SJCRH30 (cell line): Measurements from ENCODE around the gene BANF2. TPM values are rescaled to one million over a fixed set of nuclear protein-coding genes. Genes with fewer than 3 reads are reported as not detected.
"Not testable (repeated sequence)": the region's sequence is repeated elsewhere in the genome, so short reads cannot be mapped to it uniquely, and the experiment has no call there.

Experiments used
- DNase-seq, 2 experiments: peaks; one replicate each; pipeline ENCODE4 v3.0.0-alpha.2; 2015 to 2020
- H3K27ac ChIP-seq: fragments of 250-450 bp; sonication (Bioruptor Pico); 2 replicates; pipeline ENCODE4 v1.5.1; 2020; ENCODE audit warnings: mild to moderate bottlenecking, moderate library complexity
- H3K27me3 ChIP-seq: fragments of 250-450 bp; sonication (Bioruptor Pico); 2 replicates; pipeline ENCODE4 v1.5.1; 2020; ENCODE audit warnings: mild to moderate bottlenecking, moderate library complexity
- H3K36me3 ChIP-seq: fragments of 250-450 bp; sonication (Bioruptor Pico); 2 replicates; pipeline ENCODE4 v1.5.1; 2020; ENCODE audit warnings: mild to moderate bottlenecking, moderate library complexity
- H3K4me1 ChIP-seq: fragments of 250-450 bp; sonication (Bioruptor Pico); 2 replicates; pipeline ENCODE4 v1.5.1; 2020; ENCODE audit warnings: mild to moderate bottlenecking, moderate library complexity
- H3K4me3 ChIP-seq: fragments of 250-450 bp; sonication (Bioruptor Pico); 2 replicates; pipeline ENCODE4 v1.5.1; 2020; ENCODE audit warnings: mild to moderate bottlenecking, moderate library complexity
- H3K9me3 ChIP-seq: fragments of 250-450 bp; sonication (Bioruptor Pico); replicated peaks from 2 replicates; pipeline ENCODE4 v1.5.1; 2020; ENCODE audit warnings: mild to moderate bottlenecking, moderate library complexity
- total RNA-seq: library from RNA; depleted of rRNA; stranded (reverse); fragments of >200 nt; shearing (Covaris generic); gene quantifications from 2 replicates; pipeline ENCODE4 v1.2.3, GENCODE V29; 2014

BANF2 gene
- total RNA-seq, 1 experiment from 2014 or later = not detected

DNA sequence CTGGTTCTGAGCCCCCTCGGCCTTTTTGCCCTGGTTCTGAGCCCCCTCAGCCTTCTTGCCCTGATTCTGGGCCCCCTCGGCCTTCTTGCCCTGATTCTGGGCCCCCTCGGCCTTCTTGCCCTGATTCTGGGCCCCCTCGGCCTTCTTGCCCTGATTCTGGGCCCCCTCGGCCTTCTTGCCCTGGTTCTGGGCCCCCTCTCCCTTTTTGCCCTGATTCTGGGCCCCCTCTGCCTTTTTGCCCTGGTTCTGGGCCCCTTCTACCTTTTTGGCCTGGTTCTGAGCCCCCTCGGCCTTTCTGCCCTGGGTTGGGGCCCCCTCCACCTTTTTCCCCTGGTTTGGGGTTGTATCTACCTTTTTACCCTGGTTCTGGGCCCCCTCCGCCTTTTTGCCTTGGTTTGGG, 40.4 kb upstream of the BANF2 start:
- not testable (repeated sequence) for H3K9me3 ChIP-seq, DNase-seq, H3K4me3 ChIP-seq, H3K27ac ChIP-seq, H3K27me3 ChIP-seq, H3K4me1 ChIP-seq
- peaks cover 30% of the 10 kb centered on the region for H3K36me3 ChIP-seq

DNA sequence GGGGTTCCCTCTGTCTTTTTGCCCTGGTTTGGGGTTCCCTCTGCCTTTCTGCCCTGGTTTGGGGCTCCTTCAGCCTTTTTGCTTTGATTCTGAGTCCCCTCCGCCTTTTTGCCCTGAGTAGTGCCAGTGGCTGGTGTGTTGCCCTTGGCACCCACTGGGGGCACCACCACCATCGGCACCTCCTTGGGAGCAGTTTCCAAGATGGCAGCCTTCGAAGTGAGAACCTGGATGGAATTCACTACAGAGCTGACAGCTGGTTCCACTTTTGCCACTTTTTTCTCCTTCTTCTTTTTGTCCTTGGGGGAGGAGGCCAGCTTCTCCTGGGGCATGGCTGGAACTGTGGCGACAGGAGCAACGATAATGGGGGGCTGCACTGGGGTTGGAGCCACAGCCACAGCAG, 40.0 kb upstream of the BANF2 start:
- H3K27me3 ChIP-seq = no peaks in the 10 kb centered on the region
- H3K4me1 ChIP-seq = no peaks in the 10 kb centered on the region
- no peak overlapping the region for H3K27ac ChIP-seq
- DNase-seq = no peak
- H3K9me3 ChIP-seq = peaks cover 4% of the 10 kb centered on the region; the same call in 1 of the 2 replicates
- no peak overlapping the region for H3K4me3 ChIP-seq
- H3K36me3 ChIP-seq = peaks cover 30% of the 10 kb centered on the region

DNA sequence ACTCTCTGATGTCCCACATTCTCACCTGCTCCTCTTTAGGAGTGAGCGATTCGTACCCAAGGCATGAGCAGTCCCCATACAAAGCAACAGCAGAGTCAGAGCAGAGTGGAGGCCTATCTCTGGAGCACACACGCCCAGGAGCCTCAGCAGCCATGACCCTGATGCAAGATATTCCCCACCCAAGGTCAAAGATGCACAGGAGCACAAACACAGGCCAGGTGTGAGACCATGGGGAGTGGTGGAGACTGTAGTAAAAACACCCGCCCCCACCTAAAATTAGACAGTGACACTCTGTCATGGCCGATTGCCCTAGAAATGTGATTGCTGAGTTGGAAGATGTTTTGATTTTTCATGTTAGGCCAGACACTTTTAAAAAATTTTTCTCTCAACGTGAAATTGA, 39.1 kb upstream of the BANF2 start:
- Histone ChIP-seq H3K9me3 (peaks cover 4% of the 10 kb centered on the region; the same call in 1 of the 2 replicates), H3K4me3 (no peak overlapping the region), H3K4me1 (no peaks in the 10 kb centered on the region), H3K27me3 (no peaks in the 10 kb centered on the region), H3K36me3 (peaks cover 27% of the 10 kb centered on the region), H3K27ac (no peak overlapping the region)
- DNase-seq = no peak

DNA sequence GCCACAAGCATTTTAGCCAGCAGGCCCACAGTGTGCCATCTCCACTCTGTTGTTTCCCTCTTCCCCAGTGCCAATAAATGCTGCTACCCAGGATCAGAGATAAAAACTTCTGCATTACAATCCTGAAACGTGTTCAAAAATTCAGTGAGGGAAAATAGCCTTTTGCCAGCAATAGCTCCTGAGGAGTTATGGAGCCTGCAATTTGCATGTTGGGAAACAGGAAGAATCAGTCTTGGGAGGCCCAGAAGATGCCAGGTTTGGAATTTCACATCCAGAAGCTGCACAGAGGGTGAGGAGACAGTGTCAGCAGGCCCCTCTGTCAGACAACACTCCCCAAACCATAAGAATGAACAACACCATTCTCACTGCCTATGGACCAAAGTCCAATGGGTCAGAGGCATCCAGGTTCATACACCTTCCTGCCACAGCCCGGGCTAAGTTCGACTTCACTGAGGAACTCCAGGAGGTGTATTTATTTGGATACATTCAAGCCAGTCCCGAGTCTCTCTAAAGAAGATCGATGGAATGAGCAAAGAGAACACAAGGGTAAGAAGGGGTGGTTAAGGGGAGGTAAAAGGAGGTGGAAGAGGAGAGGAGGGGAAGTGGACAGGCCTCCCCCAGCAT, 38.5 kb upstream of the BANF2 start:
- H3K27me3 ChIP-seq = no peaks in the 10 kb centered on the region
- no peak overlapping the region for H3K4me3 ChIP-seq
- H3K27ac ChIP-seq = no peak overlapping the region
- no peak for DNase-seq
- H3K4me1 ChIP-seq = no peaks in the 10 kb centered on the region
- peaks cover 27% of the 10 kb centered on the region for H3K36me3 ChIP-seq
- H3K9me3 ChIP-seq = peaks cover 4% of the 10 kb centered on the region; the same call in 1 of the 2 replicates

DNA sequence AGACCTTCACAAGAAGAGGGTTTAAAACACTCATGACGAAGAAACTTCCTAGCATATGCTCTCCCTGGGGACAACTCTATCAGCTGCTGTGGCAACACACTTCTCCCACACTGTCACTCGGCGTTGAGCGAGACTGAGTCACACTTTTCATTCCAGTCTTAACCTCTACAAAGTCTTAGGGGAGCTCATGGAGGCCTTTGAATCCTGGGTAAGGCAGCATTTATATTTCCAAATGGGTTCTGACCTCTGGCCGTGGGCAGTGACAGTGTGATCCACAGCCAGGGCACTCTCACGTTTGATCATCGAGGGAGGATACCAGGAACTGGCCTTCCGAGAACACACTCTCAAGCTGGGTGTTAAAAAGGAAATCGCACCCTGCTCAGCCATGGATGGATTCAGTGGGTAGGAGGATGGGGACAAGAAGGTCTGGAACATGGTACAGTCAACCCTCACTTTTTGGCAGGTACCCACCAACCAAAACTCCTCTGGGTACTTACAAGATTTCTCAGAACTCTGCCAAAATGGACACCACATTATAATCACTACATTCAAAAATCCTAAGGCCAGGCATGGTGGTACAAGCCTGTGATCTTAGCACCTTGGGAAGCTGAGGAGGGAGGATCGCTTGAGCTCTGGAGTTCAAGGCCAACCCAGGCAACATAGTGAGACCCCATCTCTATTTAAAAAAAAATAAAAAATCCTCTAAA, 37.3 kb upstream of the BANF2 start:
- Histone ChIP-seq H3K27ac (no peak overlapping the region), H3K4me3 (no peak overlapping the region), H3K27me3 (no peaks in the 10 kb centered on the region), H3K4me1 (no peaks in the 10 kb centered on the region), H3K36me3 (peaks cover 22% of the 10 kb centered on the region), H3K9me3 (peaks cover 4% of the 10 kb centered on the region; the same call in 1 of the 2 replicates)
- DNase-seq = peak in 1 of 2 experiments; percentile 28

DNA sequence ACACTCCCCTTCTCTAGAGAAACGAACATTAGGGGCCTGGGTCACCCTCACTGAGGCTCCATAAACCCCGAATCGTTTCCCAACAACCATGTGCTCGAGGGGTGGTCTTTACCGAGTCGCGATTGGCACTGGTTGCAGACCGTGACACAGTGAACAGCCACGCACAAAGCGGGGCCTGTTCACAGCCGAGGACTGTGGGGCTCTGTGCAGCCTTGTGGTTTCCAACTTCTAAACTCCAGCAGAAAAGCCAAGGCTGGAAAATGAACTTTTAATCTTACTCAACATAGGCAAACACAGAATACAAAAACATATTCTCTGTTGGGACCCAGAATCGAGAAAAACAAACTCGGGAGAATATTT, 36.7 kb upstream of the BANF2 start:
- Histone ChIP-seq H3K9me3 (peaks cover 3% of the 10 kb centered on the region; the same call in 1 of the 2 replicates), H3K27ac (no peak overlapping the region), H3K27me3 (no peaks in the 10 kb centered on the region), H3K4me3 (no peak overlapping the region), H3K4me1 (no peaks in the 10 kb centered on the region), H3K36me3 (peaks cover 16% of the 10 kb centered on the region)
- DNase-seq = no peak

DNA sequence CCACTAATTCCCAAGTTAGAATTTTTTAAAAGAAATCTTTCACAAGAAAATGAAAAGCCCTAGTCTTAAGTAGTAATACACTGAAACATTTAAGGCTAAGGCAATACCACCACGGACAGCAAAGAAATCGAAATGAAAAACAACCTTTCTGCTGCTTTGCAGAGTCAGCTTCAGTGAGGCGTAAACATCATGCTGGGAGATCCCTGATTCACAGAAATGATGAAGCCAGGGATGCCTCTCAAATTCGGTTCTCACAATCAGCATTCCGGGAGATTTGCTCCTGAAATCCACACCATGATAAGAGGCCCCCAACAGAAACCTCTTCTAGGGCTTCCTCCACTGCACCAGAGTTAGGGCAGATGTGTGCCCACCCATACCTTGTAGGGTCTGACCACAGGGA, 36.3 kb upstream of the BANF2 start:
- no peaks in the 10 kb centered on the region for H3K27me3 ChIP-seq
- no peaks in the 10 kb centered on the region for H3K4me1 ChIP-seq
- peaks cover 12% of the 10 kb centered on the region for H3K36me3 ChIP-seq
- no peak for DNase-seq
- H3K9me3 ChIP-seq = no peaks in the 10 kb centered on the region
- H3K4me3 ChIP-seq = no peak overlapping the region
- no peak overlapping the region for H3K27ac ChIP-seq

DNA sequence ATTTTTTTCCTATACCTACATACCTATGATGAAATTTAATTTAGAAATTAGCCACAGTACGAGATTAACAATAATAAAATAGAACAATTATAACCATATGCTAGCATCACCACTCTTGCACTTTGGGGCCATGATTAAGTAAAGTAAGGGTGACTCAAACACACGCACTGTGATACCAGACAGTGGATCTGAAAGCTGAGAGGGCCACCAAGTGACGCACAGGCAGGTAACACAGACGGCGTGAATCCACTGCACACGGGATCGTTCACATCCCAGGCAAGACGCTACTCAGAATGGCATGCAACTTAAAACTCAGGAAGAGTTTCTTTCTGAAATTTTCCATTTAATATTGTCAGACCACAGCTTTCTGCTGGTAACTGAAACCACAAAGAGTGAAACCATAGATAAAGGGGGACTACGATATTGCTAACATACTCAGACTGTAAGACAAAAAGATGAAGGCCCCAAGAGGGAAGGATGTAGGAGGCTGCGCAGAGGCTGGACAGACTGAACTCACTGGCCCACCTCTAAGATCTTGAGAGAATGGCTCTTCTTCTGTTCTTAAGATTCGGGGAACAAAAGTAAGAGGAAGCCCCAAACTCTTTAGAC, 35.6 kb upstream of the BANF2 start:
- H3K4me3 ChIP-seq = no peak overlapping the region
- no peaks in the 10 kb centered on the region for H3K9me3 ChIP-seq
- H3K36me3 ChIP-seq = peaks cover 9% of the 10 kb centered on the region
- no peaks in the 10 kb centered on the region for H3K4me1 ChIP-seq
- H3K27ac ChIP-seq = no peak overlapping the region
- DNase-seq = no peak
- no peaks in the 10 kb centered on the region for H3K27me3 ChIP-seq

DNA sequence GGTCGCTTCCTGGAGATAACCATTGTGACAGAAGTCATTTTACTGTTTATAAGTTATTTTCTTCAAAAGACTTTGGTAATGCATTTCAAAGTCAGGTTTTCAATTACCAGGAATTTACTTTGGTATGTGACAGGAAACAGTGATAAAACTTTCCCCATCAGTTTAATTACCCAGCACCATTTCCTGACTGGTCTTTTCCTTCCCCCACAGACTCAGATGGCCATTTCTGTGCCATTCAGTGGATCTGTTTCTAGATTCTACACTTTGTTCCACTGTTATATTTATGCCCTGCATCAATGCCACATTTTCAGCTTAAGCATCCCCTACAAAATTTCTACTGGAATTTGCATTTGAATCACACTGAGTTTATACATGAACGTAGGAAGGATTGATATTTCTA, 34.0 kb upstream of the BANF2 start:
- no peak overlapping the region for H3K27ac ChIP-seq

DNA sequence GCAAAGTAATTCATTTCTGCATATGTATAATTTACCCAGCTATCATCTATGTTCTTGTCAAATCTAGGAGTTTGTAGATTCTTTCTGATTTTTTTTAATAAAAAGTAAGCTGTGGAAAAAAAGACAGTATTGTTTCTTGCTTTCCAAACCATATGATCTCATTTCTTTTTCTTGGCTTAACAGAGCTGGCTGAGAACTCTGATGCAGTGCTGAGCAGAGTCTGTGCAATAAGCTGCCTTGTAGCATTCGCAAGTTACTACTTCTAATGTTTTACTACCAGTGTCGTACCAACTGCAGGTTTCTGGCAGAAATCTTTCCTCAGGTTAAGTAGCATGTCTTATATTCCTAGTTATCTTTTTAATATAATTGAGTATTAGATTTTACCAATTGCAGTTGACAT, 33.3 kb upstream of the BANF2 start:
- no peaks in the 10 kb centered on the region for H3K4me1 ChIP-seq
- no peaks in the 10 kb centered on the region for H3K27me3 ChIP-seq
- no peak for DNase-seq
- H3K36me3 ChIP-seq = peaks cover 5% of the 10 kb centered on the region; the same call in 1 of the 2 replicates
- H3K4me3 ChIP-seq = no peak overlapping the region
- H3K9me3 ChIP-seq = no peaks in the 10 kb centered on the region
- no peak overlapping the region for H3K27ac ChIP-seq

More for the DNA sequence above, 34.0 kb upstream of the BANF2 start:
- Histone ChIP-seq H3K36me3 (peaks cover 5% of the 10 kb centered on the region; the same call in 1 of the 2 replicates), H3K9me3 (no peaks in the 10 kb centered on the region), H3K27me3 (no peaks in the 10 kb centered on the region), H3K4me3 (no peak overlapping the region), H3K4me1 (no peaks in the 10 kb centered on the region)
- no peak for DNase-seq

DNA sequence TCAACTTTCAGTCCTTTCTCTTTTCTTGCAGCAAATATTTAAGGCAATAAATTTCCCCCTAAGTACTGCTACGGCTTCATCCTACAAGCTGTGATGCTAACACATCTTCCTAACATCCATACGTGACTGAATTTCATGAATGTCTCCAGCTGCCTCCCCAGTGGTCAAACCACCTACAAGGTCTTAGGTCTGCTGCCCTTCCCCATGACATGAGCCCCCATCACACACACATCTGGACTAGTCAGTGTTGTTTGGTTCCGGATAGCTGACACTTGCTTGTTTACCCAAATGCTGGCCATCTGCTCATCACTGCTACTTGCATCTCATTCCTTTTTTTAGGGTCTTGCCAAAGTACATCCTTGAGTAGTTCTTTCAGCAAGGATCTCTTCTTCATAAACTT, 32.3 kb upstream of the BANF2 start:
- no peaks in the 10 kb centered on the region for H3K4me1 ChIP-seq
- DNase-seq = no peak
- peaks cover 5% of the 10 kb centered on the region; the same call in 1 of the 2 replicates for H3K36me3 ChIP-seq
- H3K4me3 ChIP-seq = no peak overlapping the region
- H3K27ac ChIP-seq = no peak overlapping the region
- H3K27me3 ChIP-seq = no peaks in the 10 kb centered on the region
- H3K9me3 ChIP-seq = no peaks in the 10 kb centered on the region

DNA sequence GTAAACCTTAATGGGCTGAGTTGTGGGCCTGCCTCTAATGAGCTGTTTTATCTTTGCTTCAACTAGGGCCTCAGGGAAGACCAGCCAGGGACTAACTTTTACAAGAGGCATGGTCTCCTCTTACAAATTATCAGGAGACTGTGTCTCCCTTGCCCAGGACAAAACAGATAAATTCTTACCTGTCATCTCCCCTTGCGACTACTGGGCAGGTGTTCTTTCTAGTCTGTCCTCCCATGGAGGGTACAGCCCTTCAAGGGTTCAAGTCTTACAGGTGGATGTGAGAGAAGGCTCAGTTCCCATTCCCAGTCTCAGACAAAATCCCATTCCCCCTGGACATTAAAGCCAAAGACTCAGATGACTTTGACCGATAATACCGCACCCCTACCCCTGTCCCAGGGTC, 31.3 kb upstream of the BANF2 start:
- no peak overlapping the region for H3K27ac ChIP-seq
- H3K9me3 ChIP-seq = no peaks in the 10 kb centered on the region
- no peaks in the 10 kb centered on the region for H3K27me3 ChIP-seq
- peaks cover 5% of the 10 kb centered on the region; the same call in 1 of the 2 replicates for H3K36me3 ChIP-seq
- no peak overlapping the region for H3K4me3 ChIP-seq
- DNase-seq = no peak
- no peaks in the 10 kb centered on the region for H3K4me1 ChIP-seq

DNA sequence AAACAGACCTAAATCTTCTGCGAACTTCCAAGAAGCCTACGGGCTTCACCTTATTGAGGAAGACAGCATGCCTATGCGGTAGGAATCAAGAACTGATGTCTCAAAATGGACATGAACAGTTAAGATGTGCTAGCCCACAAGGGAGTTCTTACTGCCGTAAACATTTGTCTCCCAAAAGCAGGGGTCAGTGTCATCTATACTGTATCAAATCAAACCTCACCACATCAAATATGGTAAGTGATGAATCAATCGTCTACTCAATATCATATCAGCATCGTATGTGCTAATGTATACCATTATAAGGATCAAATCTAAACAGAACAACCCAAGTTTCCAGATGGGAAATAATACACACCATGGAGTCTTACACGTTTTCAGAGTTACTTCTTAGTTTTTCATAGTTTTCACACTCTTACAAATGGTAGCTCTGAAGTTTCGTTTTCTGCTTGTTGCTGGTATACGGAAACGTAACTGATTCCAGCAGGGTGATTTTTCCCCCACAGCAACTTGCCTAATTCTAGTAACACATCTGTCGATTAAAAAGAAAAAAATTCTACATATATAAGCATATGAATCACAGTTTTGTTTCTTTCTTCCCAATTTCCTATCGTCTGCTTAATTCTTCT, 30.3 kb upstream of the BANF2 start:
- Histone ChIP-seq H3K4me3 (no peak overlapping the region), H3K4me1 (no peaks in the 10 kb centered on the region), H3K27me3 (no peaks in the 10 kb centered on the region)

DNA sequence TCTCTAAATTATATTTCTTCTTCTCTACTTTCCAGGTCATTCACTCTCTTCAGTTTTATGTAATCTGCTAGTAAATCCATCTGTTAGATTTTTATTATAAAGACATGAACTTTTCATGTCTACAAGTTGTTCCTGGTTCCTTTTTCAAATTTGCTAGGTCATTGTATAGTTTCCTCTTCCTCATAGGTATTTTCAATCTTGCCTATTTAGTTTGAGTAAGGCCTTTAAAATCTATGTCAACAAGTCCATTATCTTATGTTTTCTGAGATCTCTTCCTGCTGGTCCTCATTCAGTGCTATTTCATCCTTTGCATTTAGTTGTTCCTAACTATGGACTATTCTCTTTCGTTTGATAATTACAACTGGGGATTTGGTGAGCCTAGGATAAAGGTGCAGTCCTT, 28.8 kb upstream of the BANF2 start:
- no peaks in the 10 kb centered on the region for H3K4me1 ChIP-seq

More for the DNA sequence above, 30.3 kb upstream of the BANF2 start:
- no peak overlapping the region for H3K27ac ChIP-seq
- DNase-seq = no peak
- peaks cover 5% of the 10 kb centered on the region; the same call in 1 of the 2 replicates for H3K36me3 ChIP-seq
- H3K9me3 ChIP-seq = no peaks in the 10 kb centered on the region

DNA sequence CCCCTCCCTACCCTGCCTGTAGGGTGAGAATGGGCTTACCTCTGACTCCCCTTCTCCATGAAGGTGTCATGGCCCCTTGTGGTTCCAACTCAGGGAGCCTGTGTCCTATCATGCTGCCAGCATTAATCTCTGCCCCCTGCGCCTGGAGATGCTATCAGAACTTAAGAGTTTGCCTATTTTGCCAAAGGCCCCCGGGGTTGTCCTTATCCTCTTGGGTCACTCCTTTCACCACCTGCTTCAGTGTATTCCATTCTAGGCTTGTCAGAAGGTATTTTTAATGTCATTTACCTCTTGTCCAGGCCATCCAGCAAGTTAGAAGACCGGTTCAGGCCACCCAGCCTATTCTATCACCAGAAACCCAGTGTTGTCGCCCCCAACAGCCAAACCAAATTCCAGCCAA, 28.2 kb upstream of the BANF2 start:
- Histone ChIP-seq H3K4me1 (no peaks in the 10 kb centered on the region), H3K27ac (no peak overlapping the region), H3K27me3 (no peaks in the 10 kb centered on the region), H3K9me3 (no peaks in the 10 kb centered on the region), H3K4me3 (no peak overlapping the region), H3K36me3 (0 out of 2 replicates have a peak, but pooled peaks cover 3% of the 10 kb centered on the region)
- no peak for DNase-seq

More for the DNA sequence above, 28.8 kb upstream of the BANF2 start:
- H3K4me3 ChIP-seq = no peak overlapping the region
- H3K9me3 ChIP-seq = no peaks in the 10 kb centered on the region
- H3K27ac ChIP-seq = no peak overlapping the region
- peaks cover 5% of the 10 kb centered on the region; the same call in 1 of the 2 replicates for H3K36me3 ChIP-seq
- no peak for DNase-seq
- no peaks in the 10 kb centered on the region for H3K27me3 ChIP-seq
